Prostate gland (tissue), 2 donors: Measurements from ENCODE around the gene TSPAN3. TPM values are rescaled to one million over a fixed set of nuclear protein-coding genes. Genes with fewer than 3 reads are reported as not detected.

Experiments used
- DNase-seq: peaks from one replicate; pipeline ENCODE4 v3.0.0-alpha.2; 2019; ENCODE audit warnings: low spot score
- H3K27ac ChIP-seq, 2 donors: fragments of 200-600 bp; sonication (generic); 2 replicates each; pipeline ENCODE4 v1.5.1; 2017 to 2019
- H3K27me3 ChIP-seq: fragments of 200-600 bp; sonication (generic); replicated peaks from 2 replicates; pipeline ENCODE4 v1.5.1; 2019; ENCODE audit not compliant: insufficient read depth
- H3K36me3 ChIP-seq, 2 donors: fragments of 200-600 bp; sonication (generic); 1 replicate in 1 of 2; 2 replicates in 1 of 2; pipeline versions ENCODE4 v1.5.1 to v1.8.1; 2017 to 2019
- H3K4me1 ChIP-seq: fragments of 200-600 bp; sonication (generic); replicated peaks from 2 replicates; pipeline ENCODE4 v1.5.1; 2019
- H3K4me3 ChIP-seq, 2 donors: fragments of 200-600 bp; sonication (generic); 2 replicates each; pipeline ENCODE4 v1.5.1; 2017 to 2019
- H3K9me3 ChIP-seq: fragments of 200-600 bp; sonication (generic); 2 replicates; pipeline ENCODE4 v1.5.1; 2017
- POLR2A ChIP-seq: fragments of 450-650 bp; IDR thresholded peaks from one replicate; pipeline ENCODE4 v1.6.1; 2016; ENCODE audit warnings: antibody characterized with exemption, mild to moderate bottlenecking
- POLR2AphosphoS5 ChIP-seq: sonication (generic); formaldehyde crosslinking; IDR thresholded peaks from one replicate; pipeline ENCODE4 v1.6.1; 2017; ENCODE audit warnings: antibody characterized with exemption
- WGBS: methylation state at CpG from one replicate; pipeline ENCODE4 v1.1.5; 2018; 5-methylcytosine and 5-hydroxymethylcytosine counted together
- intact Hi-C: fragments of 100-400 bp; cut with DNase I; formaldehyde crosslinking; loops from one replicate; pipeline ENCODE4 v1.14.2; 2022
- total RNA-seq, 2 donors: library from RNA; depleted of rRNA; stranded (reverse); fragments of >200 nt; gene quantifications; one replicate each; pipeline ENCODE4 v1.1.0, GENCODE V29; 2016
- TF ChIP-seq, protein P1 (sequence below), 4 experiments: fragments of 200-600 bp in 2 of 4; fragments of 450-650 bp in 2 of 4; sonication (generic) in 2 of 4; IDR thresholded peaks; 1 replicate in 3 of 4; 2 replicates in 1 of 4; pipeline ENCODE4 v1.5.1; 2016 to 2019; ENCODE audit warnings: antibody characterized with exemption in 4 of 4, mild to moderate bottlenecking in 2 of 4, moderate library complexity in 2 of 4

The TSPAN3 gene
- total RNA-seq, 2 donors from 2014 or later: 234 to 238 TPM

DNA sequence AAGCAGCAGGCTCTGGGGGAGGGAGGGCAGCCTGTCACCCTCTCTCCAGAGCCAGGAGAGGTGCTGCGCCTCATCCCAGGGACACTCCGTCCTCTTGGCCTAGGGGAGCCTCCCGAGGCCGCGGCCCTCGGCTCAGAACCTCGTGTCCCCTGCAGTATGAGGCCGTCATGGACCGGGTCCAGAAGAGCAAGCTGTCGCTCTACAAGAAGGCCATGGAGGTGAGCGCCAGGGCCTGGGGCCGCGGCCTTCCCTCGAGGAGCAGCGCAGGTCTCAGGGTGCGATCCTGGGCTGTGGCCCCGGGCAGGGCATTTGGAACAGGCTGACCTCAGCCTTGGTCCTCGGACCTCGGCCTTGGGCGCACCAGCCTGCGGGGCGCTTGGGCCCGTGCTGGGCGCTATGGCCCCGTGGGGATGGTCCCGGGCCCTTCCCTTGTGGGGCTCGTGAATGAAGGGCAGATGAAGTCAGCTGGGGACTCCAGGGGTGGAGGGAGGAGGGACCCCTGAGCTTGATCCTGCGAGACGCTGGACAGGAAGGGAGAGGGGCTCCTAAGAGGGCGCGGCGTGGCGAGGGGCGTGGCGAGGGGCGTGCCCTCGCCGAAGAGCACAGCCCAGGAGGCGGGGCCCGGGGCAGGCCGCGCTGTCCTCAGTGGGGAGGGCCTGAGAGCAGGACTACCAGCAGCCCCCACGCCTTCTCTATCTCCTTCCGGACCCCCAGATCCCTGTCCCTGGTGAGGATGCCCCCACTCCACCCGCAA lies 43.0 kb downstream of the TSPAN3 start:
- Histone ChIP-seq H3K9me3 (no peaks in the 10 kb centered on the region), H3K4me1 (no peaks in the 10 kb centered on the region), H3K27me3 (peaks cover 3% of the 10 kb centered on the region), H3K36me3 (no peaks in the 10 kb centered on the region), H3K27ac (no peak overlapping the region), H3K4me3 (no peak overlapping the region)
- 31% methylated on average over 22 of the region's 45 CpGs for WGBS
- TF ChIP-seq POLR2AphosphoS5 (no peak), POLR2A (no peak)
- TF ChIP-seq, protein P1, sequence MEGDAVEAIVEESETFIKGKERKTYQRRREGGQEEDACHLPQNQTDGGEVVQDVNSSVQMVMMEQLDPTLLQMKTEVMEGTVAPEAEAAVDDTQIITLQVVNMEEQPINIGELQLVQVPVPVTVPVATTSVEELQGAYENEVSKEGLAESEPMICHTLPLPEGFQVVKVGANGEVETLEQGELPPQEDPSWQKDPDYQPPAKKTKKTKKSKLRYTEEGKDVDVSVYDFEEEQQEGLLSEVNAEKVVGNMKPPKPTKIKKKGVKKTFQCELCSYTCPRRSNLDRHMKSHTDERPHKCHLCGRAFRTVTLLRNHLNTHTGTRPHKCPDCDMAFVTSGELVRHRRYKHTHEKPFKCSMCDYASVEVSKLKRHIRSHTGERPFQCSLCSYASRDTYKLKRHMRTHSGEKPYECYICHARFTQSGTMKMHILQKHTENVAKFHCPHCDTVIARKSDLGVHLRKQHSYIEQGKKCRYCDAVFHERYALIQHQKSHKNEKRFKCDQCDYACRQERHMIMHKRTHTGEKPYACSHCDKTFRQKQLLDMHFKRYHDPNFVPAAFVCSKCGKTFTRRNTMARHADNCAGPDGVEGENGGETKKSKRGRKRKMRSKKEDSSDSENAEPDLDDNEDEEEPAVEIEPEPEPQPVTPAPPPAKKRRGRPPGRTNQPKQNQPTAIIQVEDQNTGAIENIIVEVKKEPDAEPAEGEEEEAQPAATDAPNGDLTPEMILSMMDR (IDR thresholded peaks at IDR 0.05): no peak
- intact Hi-C loops: no loop called here
- DNase-seq: no peak

DNA sequence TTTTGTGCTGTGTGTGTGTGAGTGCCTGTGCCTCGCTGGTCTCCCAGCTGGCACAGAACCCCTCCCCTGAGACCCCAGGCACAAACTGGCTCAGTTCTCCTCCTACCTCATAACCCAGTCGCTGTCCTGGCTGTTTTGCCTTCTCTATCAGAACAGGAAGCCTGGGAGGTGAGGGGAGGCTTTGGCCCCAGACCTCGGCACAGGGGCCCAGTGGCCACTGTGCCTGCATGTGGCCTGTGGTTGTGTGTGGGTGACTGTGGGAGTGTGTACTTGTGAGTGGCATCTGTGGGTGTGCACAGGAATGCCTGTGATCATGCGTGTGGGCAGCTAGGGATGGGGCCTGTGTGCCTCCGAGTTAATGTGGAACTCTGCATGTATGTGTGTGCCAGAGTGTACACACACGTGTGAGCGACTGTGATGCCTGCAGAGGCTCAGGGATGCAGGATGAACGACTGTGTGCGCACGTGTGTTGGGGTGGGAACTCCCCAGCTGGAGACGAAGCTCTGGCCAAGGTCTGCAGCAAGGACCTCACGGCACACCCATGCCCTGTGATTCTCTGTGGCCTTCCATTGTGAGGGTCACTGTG lies 43.7 kb downstream of the TSPAN3 start:
- Histone ChIP-seq H3K27ac (no peak overlapping the region), H3K27me3 (peaks cover 3% of the 10 kb centered on the region), H3K36me3 (no peaks in the 10 kb centered on the region), H3K9me3 (no peaks in the 10 kb centered on the region), H3K4me1 (no peaks in the 10 kb centered on the region), H3K4me3 (no peak overlapping the region)
- no peak for TF ChIP-seq POLR2AphosphoS5
- TF ChIP-seq, protein P1 (IDR thresholded peaks at IDR 0.05): no peak
- TF ChIP-seq POLR2A: no peak
- no peak for DNase-seq
- intact Hi-C loops: no loop called here
- 85% methylated on average over 12 of the region's 12 CpGs for WGBS

- H3K27ac ChIP-seq: no peak overlapping the region
- no peaks in the 10 kb centered on the region for H3K36me3 ChIP-seq
- no peak for DNase-seq
- peaks cover 3% of the 10 kb centered on the region for H3K27me3 ChIP-seq
- H3K4me3 ChIP-seq: no peak overlapping the region
- TF ChIP-seq POLR2AphosphoS5: no peak
- 84% methylated on average over 12 of the region's 12 CpGs for WGBS
- H3K9me3 ChIP-seq: no peaks in the 10 kb centered on the region
- intact Hi-C loops: no loop called here
- no peaks in the 10 kb centered on the region for H3K4me1 ChIP-seq
Measured at GRCh38 chr15:77026501-77027110, 44.3 kb downstream of the TSPAN3 start.

- no peak for DNase-seq
- Histone ChIP-seq H3K4me3 (no peak overlapping the region), H3K36me3 (no peaks in the 10 kb centered on the region), H3K27me3 (peaks cover 3% of the 10 kb centered on the region), H3K27ac (no peak overlapping the region), H3K9me3 (no peaks in the 10 kb centered on the region), H3K4me1 (no peaks in the 10 kb centered on the region)
- TF ChIP-seq, protein P1 (IDR thresholded peaks at IDR 0.05): no peak
- TF ChIP-seq POLR2AphosphoS5: no peak
- no peak for TF ChIP-seq POLR2A
- intact Hi-C loops: no loop called here
- WGBS: 89% methylated on average over 4 of the region's 4 CpGs
Measured at GRCh38 chr15:77025941-77026411, 44.9 kb downstream of the TSPAN3 start.

DNA sequence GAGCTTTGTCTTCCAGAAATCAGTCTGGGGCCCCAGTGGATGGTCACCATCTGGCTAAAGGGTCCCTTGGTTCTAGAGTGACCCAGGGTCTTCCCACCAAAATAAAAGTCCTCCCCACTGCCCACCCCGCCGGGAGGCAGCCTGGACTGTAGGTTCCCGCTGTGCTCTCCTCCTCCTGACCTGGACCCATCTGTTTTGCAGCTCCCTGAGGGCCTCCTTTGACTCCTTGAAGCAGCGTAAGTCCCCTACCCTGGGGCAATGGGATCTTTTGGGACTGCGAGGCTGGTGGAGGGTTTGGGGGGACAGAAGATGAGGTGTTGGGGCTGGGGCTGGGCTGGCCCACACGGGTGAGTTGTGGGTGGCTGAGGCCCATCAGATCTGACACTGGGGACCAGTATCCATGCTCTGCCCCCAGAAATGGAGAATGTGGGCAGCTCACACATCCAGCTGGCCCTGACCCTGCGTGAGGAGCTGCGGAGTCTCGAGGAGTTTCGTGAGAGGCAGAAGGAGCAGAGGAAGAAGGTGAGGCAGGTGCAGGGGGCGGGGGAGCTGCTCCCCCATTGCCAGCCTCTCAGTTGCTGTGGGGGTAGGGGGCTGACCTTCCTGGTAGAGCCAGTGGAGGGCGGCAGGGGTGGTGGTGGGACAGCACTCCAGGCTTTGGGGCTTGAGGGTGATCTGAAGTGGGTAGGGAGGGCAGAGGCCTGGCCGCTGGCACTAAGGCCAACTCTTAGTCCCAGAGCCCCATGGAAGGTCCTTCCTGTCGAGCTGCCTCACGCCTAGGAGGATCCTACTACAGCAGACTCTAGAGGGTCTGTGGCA lies 45.6 kb downstream of the TSPAN3 start:
- WGBS: 92% methylated on average over 14 of the region's 15 CpGs
- intact Hi-C loops: no loop called here
- no peak for DNase-seq

More for the DNA sequence above, 45.6 kb downstream of the TSPAN3 start:
- Histone ChIP-seq H3K36me3 (no peaks in the 10 kb centered on the region), H3K9me3 (no peaks in the 10 kb centered on the region), H3K27ac (no peak overlapping the region), H3K4me1 (no peaks in the 10 kb centered on the region), H3K4me3 (no peak overlapping the region), H3K27me3 (peaks cover 3% of the 10 kb centered on the region)
- TF ChIP-seq, protein P1 (IDR thresholded peaks at IDR 0.05): no peak
